Activated naive CD8-positive, alpha-beta T cell treated with anti-CD3 and anti-CD28 coated beads, Interleukin-2, amount 10 ng/mL, durations not matched to agents 7 days and 5 days (primary cell): ENCODE measurements around the gene PRAME. TPM values are rescaled to one million over a fixed set of nuclear protein-coding genes. Genes with fewer than 3 reads are reported as not detected.

ENCODE experiments used
- ATAC-seq: fragments of 150-1000 bp; cut with Tn5 transposase; one replicate; pipeline ENCODE4 v1.10.0; 2021; ENCODE audit warnings: low read depth, moderate library complexity
- POLR2A ChIA-PET: fragments of 350-600 bp; sonication (Branson Sonifier 250); formaldehyde crosslinking; loops from one replicate; lab custom pipeline; 2021; ENCODE audit warnings: antibody characterized with exemption; lab: Charles Lee
- DNase-seq: peaks from one replicate; pipeline ENCODE4 v3.0.0; 2021
- H3K27ac Mint-ChIP-seq: one replicate; pipeline ENCODE4 v1.8.0; 2022; ENCODE audit warnings: mild to moderate bottlenecking, mixed read lengths
- H3K27me3 Mint-ChIP-seq: one replicate; pipeline ENCODE4 v1.8.0; 2022; ENCODE audit warnings: mild to moderate bottlenecking, moderate library complexity, mixed read lengths
- H3K36me3 Mint-ChIP-seq: one replicate; pipeline ENCODE4 v1.8.0; 2021; ENCODE audit warnings: mild to moderate bottlenecking, mixed read lengths
- H3K4me1 Mint-ChIP-seq: one replicate; pipeline ENCODE4 v1.8.0; 2021; ENCODE audit warnings: mixed read lengths
- H3K4me3 Mint-ChIP-seq: one replicate; pipeline ENCODE4 v1.8.0; 2022; ENCODE audit warnings: mild to moderate bottlenecking, moderate library complexity, mixed read lengths
- H3K9me3 Mint-ChIP-seq: one replicate; pipeline ENCODE4 v1.8.0; 2021; ENCODE audit warnings: mixed read lengths
- total RNA-seq, 2 experiments: library from RNA; stranded (reverse); gene quantifications; one replicate each; pipeline ENCODE4 v1.2.3, GENCODE V29; 2021

The PRAME gene
- total RNA-seq, 2 experiments from 2014 or later: not detected

DNA sequence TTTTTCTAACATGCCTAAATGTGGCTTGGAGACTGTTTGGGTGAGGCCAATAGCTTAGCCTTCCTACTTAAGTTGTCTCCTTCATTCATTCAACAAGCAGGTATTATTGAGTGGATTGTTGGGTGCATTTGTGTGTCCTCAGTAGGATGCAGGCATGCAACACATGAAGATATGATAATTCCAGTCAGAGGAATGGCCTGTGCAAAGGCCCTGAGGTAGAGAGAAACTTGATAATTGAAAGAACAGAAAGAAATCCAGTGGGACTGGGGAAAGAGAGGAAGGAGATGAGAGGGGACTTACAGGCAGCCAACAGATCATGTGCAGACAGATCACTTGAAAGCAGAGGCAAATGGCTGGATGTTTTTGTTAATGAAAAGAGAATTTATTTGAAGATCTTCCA, 15.3 kb upstream of the PRAME start:
- DNase-seq: no peak
- H3K9me3 Mint-ChIP-seq: no peaks in the 10 kb centered on the region
- no peaks in the 10 kb centered on the region for H3K4me1 Mint-ChIP-seq
- no peak for ATAC-seq
- POLR2A ChIA-PET: no interaction called here
- H3K4me3 Mint-ChIP-seq: no peak overlapping the region
- peaks cover 26% of the 10 kb centered on the region for H3K27me3 Mint-ChIP-seq
- no peaks in the 10 kb centered on the region for H3K36me3 Mint-ChIP-seq
- no peak overlapping the region for H3K27ac Mint-ChIP-seq

DNA sequence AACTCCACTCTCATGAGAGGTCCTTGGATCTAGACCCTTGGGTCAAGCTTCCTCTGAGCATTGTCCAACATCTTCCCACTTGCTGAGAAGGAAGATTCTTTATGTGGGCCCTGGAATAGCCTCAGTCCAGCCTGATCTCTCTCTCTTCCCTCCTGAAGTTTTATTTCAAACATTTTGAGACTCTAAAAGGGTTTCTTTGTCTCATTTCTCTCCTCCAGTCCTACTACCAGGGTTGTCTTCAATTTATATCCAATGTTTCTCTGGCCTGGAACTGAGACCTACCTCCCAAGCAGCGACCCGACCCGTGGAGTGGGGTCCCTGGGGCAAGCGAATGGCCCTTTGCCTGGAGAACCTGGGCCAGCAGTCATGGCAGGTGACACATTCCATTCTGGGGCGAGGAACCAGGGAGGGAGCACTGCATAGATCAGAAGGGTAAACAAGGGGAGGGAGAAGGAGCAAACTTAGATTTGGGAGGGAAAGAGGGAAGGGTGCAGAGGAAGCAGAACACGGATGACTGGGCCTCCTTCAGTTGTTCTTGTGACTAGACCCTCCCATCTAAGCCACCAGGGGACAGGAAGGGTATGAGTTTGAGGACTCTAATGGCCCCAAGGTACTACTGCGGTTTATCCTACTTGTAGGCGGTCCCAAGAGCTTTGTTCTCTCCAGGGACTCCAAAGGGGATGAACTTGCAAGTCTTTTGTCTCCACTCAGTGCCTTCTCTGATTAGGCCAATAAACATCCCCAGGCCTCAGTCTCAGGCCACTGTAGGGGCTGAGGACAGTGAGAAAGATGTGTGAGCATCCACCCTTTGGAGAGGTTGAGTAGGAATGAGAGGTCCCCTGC, 14.2 kb upstream of the PRAME start:
- H3K4me3 Mint-ChIP-seq: no peak overlapping the region
- H3K9me3 Mint-ChIP-seq: no peaks in the 10 kb centered on the region
- no peak for ATAC-seq
- H3K27ac Mint-ChIP-seq: no peak overlapping the region
- no peaks in the 10 kb centered on the region for H3K4me1 Mint-ChIP-seq
- DNase-seq: no peak
- H3K36me3 Mint-ChIP-seq: no peaks in the 10 kb centered on the region
- POLR2A ChIA-PET: no interaction called here
- peaks cover 31% of the 10 kb centered on the region for H3K27me3 Mint-ChIP-seq

GRCh38 chr22:22571862-22572261, 12.8 kb upstream of the PRAME start:
- ATAC-seq: no peak
- Mint-ChIP-seq H3K27me3 (peaks cover 40% of the 10 kb centered on the region), H3K9me3 (no peaks in the 10 kb centered on the region), H3K36me3 (no peaks in the 10 kb centered on the region), H3K27ac (no peak overlapping the region), H3K4me3 (no peak overlapping the region), H3K4me1 (no peaks in the 10 kb centered on the region)
- no peak for DNase-seq
- POLR2A ChIA-PET: no interaction called here

GRCh38 chr22:22571429-22571828, 12.4 kb upstream of the PRAME start:
- H3K27me3 Mint-ChIP-seq: peaks cover 44% of the 10 kb centered on the region
- H3K36me3 Mint-ChIP-seq: no peaks in the 10 kb centered on the region
- H3K27ac Mint-ChIP-seq: no peak overlapping the region
- POLR2A ChIA-PET: no interaction called here
- no peak for DNase-seq
- no peak for ATAC-seq
- H3K4me1 Mint-ChIP-seq: no peaks in the 10 kb centered on the region
- H3K4me3 Mint-ChIP-seq: no peak overlapping the region
- H3K9me3 Mint-ChIP-seq: no peaks in the 10 kb centered on the region

DNA sequence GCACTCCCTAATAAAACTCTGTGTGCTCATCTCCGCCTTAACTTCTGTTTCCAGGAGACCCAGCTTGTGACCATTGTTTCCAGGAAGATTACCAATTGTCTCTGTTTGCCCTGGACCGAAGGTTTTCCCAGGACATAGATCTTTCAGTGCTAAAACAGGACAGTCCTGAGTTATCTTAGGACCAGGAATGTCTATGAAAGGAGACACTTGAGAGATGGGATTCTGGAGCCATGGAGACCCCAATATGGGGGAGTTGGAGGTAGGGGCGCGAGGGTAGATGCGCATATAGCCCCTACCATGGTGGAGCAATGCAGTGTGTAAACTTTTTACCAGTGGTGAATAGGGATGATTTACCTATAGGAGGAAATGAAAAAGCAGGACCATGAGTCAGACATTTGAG, 10.2 kb upstream of the PRAME start:
- POLR2A ChIA-PET: no interaction called here
- Mint-ChIP-seq H3K27me3 (peaks cover 33% of the 10 kb centered on the region), H3K4me1 (no peaks in the 10 kb centered on the region), H3K27ac (no peak overlapping the region), H3K36me3 (no peaks in the 10 kb centered on the region), H3K4me3 (no peak overlapping the region), H3K9me3 (no peaks in the 10 kb centered on the region)
- no peak for ATAC-seq
- no peak for DNase-seq

DNA sequence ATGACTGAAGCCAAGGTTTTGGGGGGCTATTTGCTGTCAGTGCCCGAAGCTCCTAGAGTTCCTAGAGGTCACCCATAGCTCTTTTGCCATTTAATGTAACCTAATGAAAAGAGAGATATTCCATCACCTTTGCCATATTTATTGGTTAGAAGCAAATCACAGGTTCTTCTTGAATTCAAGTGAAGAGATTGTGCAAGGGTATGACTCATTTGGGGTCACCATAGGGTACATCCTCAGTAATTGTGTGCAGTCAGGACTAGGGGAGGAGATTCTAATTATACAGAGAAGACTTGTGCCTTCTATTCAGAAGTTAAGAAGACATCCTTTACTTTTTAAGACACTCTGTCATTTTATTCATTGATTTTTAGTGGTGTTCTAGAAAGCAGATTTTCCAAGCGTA, 6.9 kb upstream of the PRAME start:
- no peaks in the 10 kb centered on the region for H3K9me3 Mint-ChIP-seq
- peaks cover 23% of the 10 kb centered on the region for H3K27me3 Mint-ChIP-seq
- H3K27ac Mint-ChIP-seq: no peak overlapping the region
- DNase-seq (no peak), ATAC-seq (no peak)
- H3K36me3 Mint-ChIP-seq: no peaks in the 10 kb centered on the region
- no peak overlapping the region for H3K4me3 Mint-ChIP-seq
- POLR2A ChIA-PET: no interaction called here
- H3K4me1 Mint-ChIP-seq: no peaks in the 10 kb centered on the region

DNA sequence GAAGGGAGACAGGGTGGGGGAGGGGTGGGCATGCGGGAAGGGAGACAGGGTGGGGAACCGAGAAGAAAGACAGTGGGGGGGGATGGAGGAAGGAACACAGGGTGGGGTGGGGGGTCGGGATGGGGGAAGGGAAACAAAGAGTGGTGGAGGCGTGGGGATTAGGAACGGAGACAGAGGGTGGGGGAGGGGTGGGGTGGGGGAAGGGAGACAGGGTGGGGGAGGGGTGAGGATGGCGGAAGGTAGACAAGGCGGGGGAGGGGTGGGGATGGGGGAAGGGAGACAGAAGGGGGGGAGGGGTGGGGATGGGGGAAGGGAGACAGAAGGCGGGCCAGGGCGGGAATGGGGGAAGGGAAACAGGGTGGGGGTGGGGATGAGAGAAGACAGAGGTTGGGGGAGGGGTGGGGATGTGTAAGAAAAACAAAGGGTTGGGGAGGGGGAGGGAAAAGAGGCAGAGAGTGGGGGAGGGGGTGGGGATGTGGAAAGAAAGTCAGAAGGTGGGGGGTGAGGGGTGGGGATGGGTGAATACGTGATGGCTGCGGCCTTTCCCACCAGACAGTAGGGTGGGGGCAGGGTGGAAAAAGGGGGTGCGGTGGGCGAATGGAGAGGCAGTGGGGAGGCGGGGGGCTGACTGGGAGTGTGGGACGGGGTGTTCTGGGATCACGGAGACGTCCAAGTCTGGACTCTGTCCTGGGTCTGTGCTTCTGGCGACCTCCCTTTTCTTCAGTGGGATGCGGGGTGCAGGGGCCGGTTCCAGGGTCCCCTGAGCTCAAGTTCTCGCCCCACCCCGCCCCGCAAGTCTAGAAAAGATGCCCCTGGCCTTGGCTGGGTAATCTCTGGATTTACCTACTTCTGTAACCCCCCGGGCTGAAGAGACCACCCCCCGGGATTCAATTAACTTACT, 744 bp downstream of the PRAME start:
- POLR2A ChIA-PET: no interaction called here
- Mint-ChIP-seq H3K4me3 (no peak overlapping the region), H3K36me3 (no peaks in the 10 kb centered on the region), H3K27ac (no peak overlapping the region), H3K4me1 (peaks cover 3% of the 10 kb centered on the region), H3K27me3 (no peaks in the 10 kb centered on the region), H3K9me3 (no peaks in the 10 kb centered on the region)
- ATAC-seq (no peak), DNase-seq (no peak)

DNA sequence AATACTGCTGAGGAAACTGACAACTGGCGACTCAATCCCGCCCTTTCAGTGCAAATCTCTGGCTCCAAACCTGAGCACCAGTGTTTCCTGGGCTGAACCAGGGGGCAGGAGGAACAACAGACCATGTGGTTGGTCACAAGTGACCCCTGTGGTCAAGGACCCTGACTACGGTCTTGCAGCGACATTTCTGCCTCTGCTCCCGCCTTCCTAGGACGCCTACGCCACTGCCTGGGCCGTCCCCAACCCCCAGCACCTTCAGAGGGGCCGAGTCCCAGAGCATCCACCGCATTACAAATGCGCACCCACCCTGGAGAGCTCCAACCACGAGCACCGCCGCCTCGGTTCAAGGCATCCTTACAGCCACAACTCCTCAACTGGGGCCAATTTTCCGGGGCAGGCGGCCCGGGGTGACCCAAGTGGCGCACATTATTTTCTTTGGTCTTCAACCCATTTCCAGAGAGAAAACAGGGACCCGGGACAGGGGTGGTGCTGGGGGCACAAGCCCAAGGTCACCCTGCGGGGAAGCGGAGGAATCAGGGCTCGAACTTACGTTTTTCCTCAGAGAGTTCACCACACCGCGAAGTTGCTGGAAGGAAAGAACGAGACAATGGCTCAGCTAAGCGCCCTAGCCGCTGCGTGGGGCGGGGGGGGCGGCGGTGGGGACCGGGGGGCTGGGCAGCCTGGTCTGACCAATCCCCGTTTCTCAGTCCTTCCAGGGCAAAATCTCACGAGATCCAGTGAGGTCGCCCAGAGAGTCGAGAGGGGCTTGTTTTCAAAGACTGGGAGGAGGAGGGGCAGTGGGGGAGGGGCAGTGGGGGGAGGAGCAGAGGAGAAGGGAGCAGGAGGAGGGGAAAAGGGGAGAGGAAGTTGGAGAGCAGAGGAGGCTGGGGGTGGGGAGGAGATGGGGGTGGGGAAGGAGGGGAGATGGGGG, 1.8 kb downstream of the PRAME start:
- DNase-seq: no peak
- Mint-ChIP-seq H3K27me3 (no peaks in the 10 kb centered on the region), H3K9me3 (no peaks in the 10 kb centered on the region), H3K4me1 (peaks cover 3% of the 10 kb centered on the region), H3K36me3 (no peaks in the 10 kb centered on the region), H3K4me3 (no peak overlapping the region), H3K27ac (no peak overlapping the region)
- POLR2A ChIA-PET: no interaction called here
- no peak for ATAC-seq

DNA sequence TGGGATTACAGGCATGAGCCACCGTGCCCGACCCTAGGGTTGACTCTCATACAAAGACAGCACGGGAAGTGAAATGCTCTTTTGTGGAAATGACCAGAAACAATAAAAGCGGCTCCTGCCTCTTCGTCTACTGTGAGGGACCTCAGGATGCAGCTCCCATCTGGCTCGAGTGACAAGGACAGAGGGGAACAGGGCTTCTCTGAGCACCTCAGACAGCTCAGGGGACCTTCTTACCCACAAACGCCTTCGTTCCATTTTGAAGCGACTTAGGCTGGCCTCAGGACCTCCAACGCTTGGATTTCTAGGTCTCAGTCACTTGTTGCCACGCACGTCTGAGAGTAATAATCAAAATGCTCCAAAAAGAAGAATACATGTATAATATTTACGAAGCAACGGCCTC, 2.5 kb downstream of the PRAME start:
- Mint-ChIP-seq H3K4me1 (peaks cover 3% of the 10 kb centered on the region), H3K9me3 (no peaks in the 10 kb centered on the region), H3K27me3 (peaks cover 2% of the 10 kb centered on the region), H3K27ac (no peak overlapping the region), H3K4me3 (no peak overlapping the region), H3K36me3 (no peaks in the 10 kb centered on the region)
- no peak for DNase-seq
- POLR2A ChIA-PET: no interaction called here
- no peak for ATAC-seq

- Mint-ChIP-seq H3K27ac (no peak overlapping the region), H3K36me3 (no peaks in the 10 kb centered on the region), H3K27me3 (peaks cover 2% of the 10 kb centered on the region), H3K9me3 (no peaks in the 10 kb centered on the region), H3K4me1 (peaks cover 3% of the 10 kb centered on the region), H3K4me3 (no peak overlapping the region)
- DNase-seq (no peak), ATAC-seq (no peak)
- POLR2A ChIA-PET: no interaction called here
Observed at GRCh38 chr22:22555596-22555995, 3.5 kb downstream of the PRAME start.

GRCh38 chr22:22554587-22555284, 4.3 kb downstream of the PRAME start:
- Mint-ChIP-seq H3K9me3 (no peaks in the 10 kb centered on the region), H3K27ac (no peak overlapping the region), H3K4me3 (no peak overlapping the region), H3K4me1 (peaks cover 3% of the 10 kb centered on the region), H3K36me3 (no peaks in the 10 kb centered on the region), H3K27me3 (peaks cover 5% of the 10 kb centered on the region)
- ATAC-seq (no peak), DNase-seq (no peak)
- POLR2A ChIA-PET: no interaction called here

GRCh38 chr22:22553735-22554586, 5.1 kb downstream of the PRAME start:
- Mint-ChIP-seq H3K4me1 (peaks cover 1% of the 10 kb centered on the region), H3K27ac (no peak overlapping the region), H3K9me3 (no peaks in the 10 kb centered on the region), H3K4me3 (no peak overlapping the region), H3K27me3 (peaks cover 7% of the 10 kb centered on the region), H3K36me3 (no peaks in the 10 kb centered on the region)
- POLR2A ChIA-PET: no interaction called here
- ATAC-seq: no peak
- DNase-seq: no peak
